ENCODE data around the gene SH3PXD2A.

Gene SH3PXD2A

DNA sequence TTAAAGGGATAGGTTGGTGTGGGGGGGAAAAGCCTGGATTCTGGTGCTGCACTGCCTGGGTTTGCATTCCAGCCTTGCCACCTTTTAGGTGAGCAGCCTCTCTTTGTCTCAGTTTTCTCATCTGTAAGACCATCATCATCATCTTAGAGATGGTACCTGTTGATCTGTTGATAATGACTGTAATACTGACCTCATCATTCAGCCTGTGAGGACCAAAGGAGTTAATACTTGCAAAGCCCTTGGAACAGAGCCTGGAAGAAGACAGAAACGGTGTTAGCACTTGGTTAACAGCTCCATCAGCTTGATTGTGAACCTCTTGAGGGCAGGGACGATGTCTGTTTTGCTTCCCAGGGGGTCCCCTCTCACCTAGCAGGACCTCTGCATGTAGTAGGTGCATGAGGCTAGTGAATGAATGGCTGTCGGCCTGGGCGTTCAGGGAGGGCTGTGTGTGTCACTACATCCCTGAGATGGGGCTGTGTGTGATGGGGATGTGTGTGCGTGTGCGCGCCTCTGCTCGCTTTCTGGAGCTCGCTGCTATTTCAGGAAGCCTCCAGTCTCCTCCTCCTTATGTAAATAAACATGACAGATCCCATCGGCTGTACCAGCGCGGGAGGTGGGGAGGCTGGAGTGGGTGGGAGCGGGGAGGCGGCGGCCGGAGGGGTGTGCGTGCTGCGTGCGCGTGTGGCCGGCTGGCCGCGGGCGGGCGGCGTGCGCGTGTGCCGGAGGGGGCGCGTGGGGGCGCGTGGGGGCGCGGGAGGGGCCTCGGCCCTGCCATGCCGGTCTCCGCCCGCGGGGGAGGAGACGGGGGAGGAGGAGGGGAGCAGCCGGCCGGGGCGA, 300.7 kb downstream of the SH3PXD2A start:
- Mint-ChIP-seq H3K4me1 (ENCODE audit: low read depth in 2 of 2) (peaks cover 8 to 10% of the 10 kb centered on the region in 2 donors), H3K27ac (no peak overlapping the region), H3K9me3 (no peaks in the 10 kb centered on the region), H3K4me3 (peak overlapping the region; percentile 75 to 85), H3K27me3 (peaks cover 57 to 75% of the 10 kb centered on the region in 2 donors), H3K36me3 (ENCODE audit: insufficient read depth) (no peaks in the 10 kb centered on the region)
- peak; percentile 37 for ATAC-seq (replicated peaks)
- DNase-seq, result no peak

DNA sequence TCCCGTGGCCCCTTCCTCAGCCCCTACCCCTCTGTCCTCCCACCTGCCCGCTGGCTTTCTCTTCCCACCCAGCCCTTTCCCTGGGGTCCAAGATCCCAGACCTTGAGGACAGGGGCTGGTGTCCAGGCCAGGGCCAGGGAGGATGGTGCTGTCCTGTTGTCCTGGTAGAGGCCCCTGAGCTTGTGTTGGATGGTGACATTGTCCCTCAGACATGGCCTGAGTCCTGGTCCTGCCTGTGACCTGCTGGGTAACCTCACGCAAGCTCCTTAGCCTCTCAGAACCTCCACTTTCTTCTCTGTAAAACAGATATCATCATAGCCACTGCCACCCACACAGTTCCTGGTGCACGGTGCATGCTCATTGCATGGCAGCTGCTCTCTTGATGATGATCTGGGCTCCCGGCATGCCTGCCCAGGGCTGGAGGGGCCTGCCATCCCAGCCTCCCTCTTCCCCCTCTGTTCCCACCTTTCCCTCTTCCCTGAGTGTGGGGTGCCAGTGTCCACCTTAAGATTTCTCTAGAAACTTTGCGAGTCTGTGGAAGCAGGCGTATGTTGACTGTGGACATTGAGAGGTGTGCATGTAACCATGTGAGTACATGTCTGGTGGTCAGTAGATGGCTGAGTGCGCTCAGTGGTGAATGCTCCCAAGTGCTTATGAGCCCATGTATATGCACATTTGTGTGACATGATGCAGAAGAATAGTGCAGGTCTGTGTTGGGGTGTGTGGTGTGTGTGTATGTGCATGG, 301.5 kb downstream of the SH3PXD2A start:
- Mint-ChIP-seq H3K4me1 (ENCODE audit: low read depth in 2 of 2) (peaks cover 8 to 10% of the 10 kb centered on the region in 2 donors), H3K9me3 (no peaks in the 10 kb centered on the region), H3K36me3 (ENCODE audit: insufficient read depth) (no peaks in the 10 kb centered on the region), H3K27ac (no peak overlapping the region), H3K27me3 (peaks cover 62 to 67% of the 10 kb centered on the region in 2 donors), H3K4me3 (peak overlapping the region; percentile 75 to 85)
- no peak for ATAC-seq (replicated peaks)
- DNase-seq, result no peak

DNA sequence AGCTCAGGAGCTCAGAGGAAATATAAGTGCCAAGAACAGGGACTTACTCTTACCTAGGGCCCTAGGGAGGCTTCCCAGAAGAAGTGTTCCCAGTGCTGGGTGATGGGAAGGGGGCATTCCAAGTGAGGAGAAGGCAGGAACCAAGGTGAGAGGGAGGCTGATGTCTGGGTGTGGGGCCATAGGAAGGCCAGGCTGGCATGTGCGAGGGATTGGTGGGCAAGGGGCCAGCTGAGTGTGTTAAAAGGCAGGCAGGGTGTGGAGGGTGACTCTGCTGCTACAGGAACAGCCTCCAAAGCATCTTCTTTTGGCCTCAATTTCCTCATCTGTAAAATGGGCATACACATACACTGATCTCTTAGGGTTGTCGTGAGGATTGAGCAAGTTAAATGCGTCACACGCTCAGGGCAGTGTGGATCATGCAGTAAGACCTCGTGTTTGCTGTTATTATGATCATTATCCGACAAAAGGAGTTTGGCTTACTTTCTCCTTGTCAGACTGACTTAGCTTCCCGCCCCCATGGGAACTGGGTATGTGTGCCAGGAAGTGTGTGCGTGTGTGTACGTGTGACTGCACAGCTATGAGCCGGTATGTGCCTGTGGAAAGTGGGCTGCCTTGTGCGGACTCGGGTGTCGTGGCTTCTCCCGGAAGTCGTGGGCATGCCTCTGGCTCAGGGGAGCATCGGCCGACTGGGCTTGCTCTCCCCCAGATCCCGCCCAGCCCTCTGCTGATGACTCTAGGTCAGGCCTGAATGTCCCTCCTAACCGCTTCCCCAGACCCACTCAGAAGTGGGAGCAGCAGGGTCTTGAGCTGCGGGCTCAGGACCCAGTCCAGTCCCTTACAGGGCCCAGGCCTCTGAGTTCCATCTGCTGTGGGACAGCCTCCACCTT, 302.3 kb downstream of the SH3PXD2A start:
- ATAC-seq (replicated peaks), result no peak
- DNase-seq, result no peak
- H3K27ac Mint-ChIP-seq, result no peak overlapping the region
- no peaks in the 10 kb centered on the region for H3K9me3 Mint-ChIP-seq
- H3K36me3 Mint-ChIP-seq (ENCODE audit: insufficient read depth), result no peaks in the 10 kb centered on the region
- H3K27me3 Mint-ChIP-seq, result peaks cover 57 to 59% of the 10 kb centered on the region in 2 donors
- H3K4me3 Mint-ChIP-seq, result no peak overlapping the region
- H3K4me1 Mint-ChIP-seq (ENCODE audit: low read depth in 2 of 2), result peaks cover 8 to 10% of the 10 kb centered on the region in 2 donors

DNA sequence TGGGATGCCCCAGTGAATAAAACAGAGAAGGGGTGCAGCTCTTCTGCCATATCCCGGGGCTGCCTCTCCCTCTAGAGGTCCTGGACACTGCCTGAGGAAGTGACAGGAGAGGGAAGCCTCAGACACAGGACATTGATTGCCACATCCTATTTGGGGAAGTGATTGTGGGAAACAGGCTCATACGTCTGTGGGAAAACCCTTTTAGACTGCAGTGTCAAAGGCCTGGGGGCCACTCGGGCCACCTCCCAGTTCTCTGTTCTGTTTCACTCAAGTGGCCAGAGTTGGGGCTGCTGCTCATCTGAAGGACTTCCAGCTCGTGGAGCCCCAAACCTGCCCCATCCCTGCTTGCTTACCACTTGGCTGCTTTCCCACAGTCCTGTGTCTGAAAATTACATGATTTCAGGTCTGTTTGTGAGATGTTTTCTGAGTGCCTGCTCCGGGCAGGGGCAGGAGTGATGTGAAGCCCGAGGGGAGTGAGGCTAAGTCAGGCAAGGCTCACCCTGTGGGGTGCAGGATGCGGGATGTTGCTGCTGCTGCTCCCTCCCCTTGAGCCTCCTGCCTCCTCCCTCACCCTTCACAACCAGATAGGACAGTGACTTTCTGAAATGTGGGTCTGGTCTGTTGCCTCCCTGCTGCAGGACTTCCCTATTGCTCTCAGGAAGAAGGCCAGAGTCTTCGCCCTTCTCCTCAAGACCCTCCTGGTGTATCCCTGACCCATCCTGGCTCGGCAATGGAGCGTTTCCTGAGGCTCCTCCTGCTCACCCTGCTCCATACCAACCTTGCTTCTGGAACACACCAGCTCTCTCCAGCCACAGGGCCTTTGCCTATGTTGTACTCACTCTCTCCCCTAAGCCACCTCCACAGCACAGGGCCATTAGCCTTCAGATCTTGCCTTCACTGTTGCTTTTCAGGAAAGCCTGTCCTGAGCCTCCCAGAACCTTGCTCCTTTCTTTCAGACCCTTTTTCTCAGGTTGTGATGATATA, 303.5 kb downstream of the SH3PXD2A start:
- H3K9me3 Mint-ChIP-seq, result no peaks in the 10 kb centered on the region

DNA sequence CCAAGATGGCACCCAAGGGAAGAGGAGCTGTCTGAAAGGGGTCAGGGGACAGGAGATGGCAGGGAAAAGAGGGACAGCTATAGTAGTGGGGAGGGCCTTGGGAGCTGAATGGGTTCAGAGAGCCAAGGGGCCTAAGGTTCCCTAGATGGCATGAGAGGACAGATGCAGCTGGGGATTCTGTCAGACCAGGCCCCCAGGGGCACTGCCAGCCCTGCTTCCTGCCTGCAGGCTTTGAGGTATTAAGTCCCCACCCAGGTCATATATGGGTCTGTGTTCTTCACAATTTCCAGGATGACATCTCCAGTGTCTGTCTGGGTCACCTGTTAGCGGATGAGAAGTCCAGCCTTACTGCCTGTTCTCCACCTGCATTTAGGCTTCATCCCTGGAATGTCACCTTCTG, 305.1 kb downstream of the SH3PXD2A start:
- Mint-ChIP-seq H3K36me3 (ENCODE audit: insufficient read depth) (no peaks in the 10 kb centered on the region), H3K27me3 (peaks cover 34 to 36% of the 10 kb centered on the region in 2 donors), H3K9me3 (no peaks in the 10 kb centered on the region), H3K27ac (no peak overlapping the region), H3K4me1 (ENCODE audit: low read depth in 2 of 2) (peaks cover 8 to 10% of the 10 kb centered on the region in 2 donors), H3K4me3 (no peak overlapping the region)
- ATAC-seq (replicated peaks) (no peak), DNase-seq (no peak)

More for the DNA sequence above, 303.5 kb downstream of the SH3PXD2A start:
- Mint-ChIP-seq H3K27me3 (peaks cover 45 to 47% of the 10 kb centered on the region in 2 donors), H3K36me3 (ENCODE audit: insufficient read depth) (no peaks in the 10 kb centered on the region), H3K4me1 (ENCODE audit: low read depth in 2 of 2) (peaks cover 8 to 10% of the 10 kb centered on the region in 2 donors), H3K4me3 (no peak overlapping the region), H3K27ac (no peak overlapping the region)
- DNase-seq (no peak), ATAC-seq (replicated peaks) (peak; percentile 16)

DNA sequence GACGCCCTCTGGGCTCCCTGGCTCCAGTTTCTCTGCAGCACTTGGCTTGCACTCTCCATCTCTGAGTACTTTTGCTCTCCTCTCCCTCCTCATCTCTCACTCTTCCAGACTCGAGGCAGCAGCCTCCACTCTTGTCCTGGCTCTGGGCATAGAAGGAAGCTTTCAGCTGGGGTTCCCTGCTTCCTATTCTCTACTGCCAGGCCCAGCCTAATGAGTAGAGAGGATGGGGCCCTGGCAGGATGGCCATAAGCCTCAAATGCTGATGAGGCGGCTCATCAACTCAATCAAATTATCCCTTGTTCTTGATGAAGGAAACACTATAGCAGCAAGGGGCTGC, 306.1 kb downstream of the SH3PXD2A start:
- H3K27ac Mint-ChIP-seq, result no peak overlapping the region
- ATAC-seq (replicated peaks) (no peak), DNase-seq (no peak)
- H3K4me3 Mint-ChIP-seq, result no peak overlapping the region
- H3K27me3 Mint-ChIP-seq, result peaks cover 25 to 29% of the 10 kb centered on the region in 2 donors
- no peaks in the 10 kb centered on the region for H3K36me3 Mint-ChIP-seq (ENCODE audit: insufficient read depth)
- H3K9me3 Mint-ChIP-seq, result no peaks in the 10 kb centered on the region
- H3K4me1 Mint-ChIP-seq (ENCODE audit: low read depth in 2 of 2), result peaks cover 3 to 4% of the 10 kb centered on the region in 2 donors

DNA sequence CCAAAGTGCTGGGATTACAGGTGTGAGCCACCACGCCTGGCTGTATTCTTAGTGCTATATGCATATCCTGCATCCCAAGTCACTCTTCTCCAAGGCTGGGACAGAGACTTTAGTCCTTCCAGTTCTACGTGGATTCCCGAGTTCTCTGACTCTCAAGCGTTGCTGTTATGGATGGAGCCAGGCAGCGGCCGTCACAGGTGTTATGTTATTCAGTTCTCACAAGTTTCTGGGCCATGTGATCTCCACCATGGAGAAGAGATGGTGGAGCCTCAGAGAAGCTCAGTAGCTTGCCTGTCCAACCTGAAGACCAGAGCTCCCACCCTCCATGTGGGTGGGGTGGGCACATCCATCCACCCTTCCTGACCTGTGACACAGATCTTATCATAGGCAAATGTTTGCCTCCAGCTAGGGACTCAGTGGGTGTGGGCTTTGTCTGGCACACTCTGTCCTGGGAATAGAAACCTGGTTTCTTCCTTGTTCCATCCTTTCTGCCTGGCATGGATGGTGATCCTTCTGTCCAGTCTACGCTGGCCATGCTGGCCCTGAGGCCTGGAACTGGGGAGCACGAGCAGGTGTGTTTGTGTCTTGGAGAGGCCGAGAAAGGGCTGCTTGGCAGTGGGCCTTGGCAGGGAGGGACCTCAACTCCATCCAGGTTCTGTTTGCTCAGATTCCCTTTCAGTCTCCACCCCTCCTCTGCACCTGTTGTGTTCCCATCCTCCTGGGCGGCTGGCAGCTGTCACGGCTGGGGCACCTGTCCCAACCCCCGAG, 306.6 kb downstream of the SH3PXD2A start:
- Mint-ChIP-seq H3K4me3 (no peak overlapping the region), H3K36me3 (ENCODE audit: insufficient read depth) (no peaks in the 10 kb centered on the region), H3K27me3 (peaks cover 21 to 27% of the 10 kb centered on the region in 2 donors), H3K9me3 (no peaks in the 10 kb centered on the region), H3K27ac (no peak overlapping the region), H3K4me1 (ENCODE audit: low read depth in 2 of 2) (peaks cover 0 to 2% of the 10 kb centered on the region in 2 donors)
- no peak for ATAC-seq (replicated peaks)
- DNase-seq, result no peak

DNA sequence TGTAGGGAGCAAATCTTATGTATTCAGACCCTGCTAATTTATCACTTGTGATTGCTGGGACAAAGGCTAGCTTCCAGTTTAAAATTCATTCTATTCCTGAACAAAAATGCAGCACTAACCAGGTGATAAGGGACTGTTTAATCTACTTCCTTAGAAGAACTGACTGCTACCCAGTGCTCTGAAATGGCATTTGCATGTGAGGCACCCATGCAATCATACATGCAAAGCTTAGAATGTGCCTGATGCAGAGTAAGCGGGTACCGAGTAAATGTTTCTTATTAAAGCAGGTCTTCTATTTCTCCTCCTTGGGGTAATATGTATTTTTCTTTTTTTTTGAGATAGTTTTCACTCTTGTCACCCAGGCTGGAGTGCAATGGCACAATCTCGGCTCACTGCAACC, 307.4 kb downstream of the SH3PXD2A start:
- ATAC-seq (replicated peaks), result no peak
- Mint-ChIP-seq H3K4me1 (ENCODE audit: low read depth in 2 of 2) (peaks cover 5 to 7% of the 10 kb centered on the region in 2 donors), H3K4me3 (no peak overlapping the region), H3K27me3 (peaks cover 21 to 24% of the 10 kb centered on the region in 2 donors), H3K9me3 (no peaks in the 10 kb centered on the region), H3K27ac (no peak overlapping the region), H3K36me3 (ENCODE audit: insufficient read depth) (no peaks in the 10 kb centered on the region)
- no peak for DNase-seq

DNA sequence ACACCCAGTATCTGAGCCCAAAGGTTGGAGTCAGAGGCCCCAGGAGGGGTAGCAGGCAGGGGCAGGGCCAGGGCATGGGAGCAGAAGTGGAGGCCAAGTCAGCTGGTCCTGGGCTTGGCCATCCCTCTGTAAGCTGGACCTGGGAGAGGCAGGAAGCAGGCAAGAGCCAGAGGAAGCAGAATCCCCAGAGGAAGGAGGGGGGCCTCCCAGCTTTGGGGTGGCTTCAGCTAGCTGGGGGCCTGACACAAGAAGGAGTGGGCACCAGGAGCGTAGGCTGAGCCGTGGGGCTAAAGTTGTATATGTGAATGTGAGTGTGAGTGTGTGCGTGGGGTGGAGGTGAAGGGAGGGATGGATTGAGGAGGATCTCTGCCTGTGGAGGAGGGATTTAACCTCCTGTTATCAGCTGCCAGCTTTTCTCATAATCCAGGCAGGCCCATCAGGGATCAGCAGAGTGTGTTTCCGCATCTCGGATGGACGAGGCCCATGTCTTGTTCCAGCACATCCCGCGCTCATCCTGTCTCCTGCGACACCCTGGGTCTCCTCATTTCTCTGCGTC, 307.9 kb downstream of the SH3PXD2A start:
- peaks cover 19 to 21% of the 10 kb centered on the region in 2 donors for H3K27me3 Mint-ChIP-seq
- no peaks in the 10 kb centered on the region for H3K9me3 Mint-ChIP-seq
- H3K36me3 Mint-ChIP-seq (ENCODE audit: insufficient read depth), result no peaks in the 10 kb centered on the region
- DNase-seq (no peak), ATAC-seq (replicated peaks) (no peak)
- H3K4me1 Mint-ChIP-seq (ENCODE audit: low read depth in 2 of 2), result peaks cover 10 to 11% of the 10 kb centered on the region in 2 donors
- no peak overlapping the region for H3K4me3 Mint-ChIP-seq
- H3K27ac Mint-ChIP-seq, result no peak overlapping the region

DNA sequence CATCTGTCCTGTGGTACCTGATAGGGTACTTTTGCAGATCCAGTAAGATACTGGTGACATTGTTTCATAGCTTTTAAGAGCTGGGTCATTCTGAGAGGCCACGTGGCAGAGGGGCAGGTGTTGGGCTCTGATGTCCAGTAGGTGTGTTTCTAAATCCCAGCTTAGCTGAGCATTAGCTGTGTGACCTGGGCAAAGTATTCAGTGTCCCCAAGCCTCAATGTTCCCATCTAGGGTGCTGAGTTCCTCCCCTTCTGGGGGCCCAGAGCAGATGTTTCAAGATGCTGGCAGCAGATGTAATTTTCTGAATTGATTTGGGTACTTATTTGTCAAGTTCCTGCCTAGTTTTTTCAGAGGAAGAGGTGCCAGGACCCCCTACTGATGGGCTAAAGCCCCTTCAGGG, 309.0 kb downstream of the SH3PXD2A start:
- H3K4me3 Mint-ChIP-seq, result no peak overlapping the region
- DNase-seq (no peak), ATAC-seq (replicated peaks) (no peak)
- H3K9me3 Mint-ChIP-seq, result no peaks in the 10 kb centered on the region
- peaks cover 14 to 18% of the 10 kb centered on the region in 2 donors for H3K27me3 Mint-ChIP-seq
- no peaks in the 10 kb centered on the region for H3K36me3 Mint-ChIP-seq (ENCODE audit: insufficient read depth)
- H3K27ac Mint-ChIP-seq, result no peak overlapping the region
- peaks cover 10 to 11% of the 10 kb centered on the region in 2 donors for H3K4me1 Mint-ChIP-seq (ENCODE audit: low read depth in 2 of 2)

DNA sequence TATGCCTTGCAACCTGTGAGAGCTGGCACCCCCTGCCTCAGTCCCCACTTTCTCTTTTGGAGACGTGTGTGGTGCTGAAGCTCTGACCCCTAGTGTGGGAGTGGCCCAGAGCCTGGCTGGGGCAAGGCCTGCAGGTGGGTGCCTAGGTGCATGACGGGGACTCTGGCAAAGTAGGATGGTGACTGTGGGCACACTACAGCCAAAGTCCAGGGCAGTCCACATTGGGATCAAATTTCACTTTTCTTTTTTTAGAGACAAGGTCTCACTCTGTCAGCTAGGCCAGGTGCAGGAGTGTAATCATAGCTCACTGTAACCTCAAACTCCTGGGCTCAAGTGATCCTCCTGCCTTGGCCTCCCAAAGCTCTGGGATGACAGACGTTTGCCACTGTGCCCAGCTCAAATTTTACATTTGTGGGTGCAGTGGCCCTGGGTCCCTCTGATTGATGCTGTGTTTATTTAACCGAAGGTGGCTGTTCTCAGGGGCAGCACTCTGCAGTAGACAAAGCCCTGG, 309.6 kb downstream of the SH3PXD2A start:
- Mint-ChIP-seq H3K27me3 (peaks cover 19 to 24% of the 10 kb centered on the region in 2 donors), H3K4me3 (no peak overlapping the region), H3K4me1 (ENCODE audit: low read depth in 2 of 2) (peaks cover 10 to 11% of the 10 kb centered on the region in 2 donors), H3K9me3 (no peaks in the 10 kb centered on the region), H3K36me3 (ENCODE audit: insufficient read depth) (no peaks in the 10 kb centered on the region), H3K27ac (no peak overlapping the region)
- no peak for ATAC-seq (replicated peaks)
- DNase-seq, result no peak

Measured in effector memory CD8-positive, alpha-beta T cell (primary cell).